HG02798 (cell line): ENCODE measurements around the gene OLFM2.
"Not testable (repeated sequence)": the region's sequence is repeated elsewhere in the genome, so short reads cannot be mapped to it uniquely, and the experiment has no call there.

Experiments
- ATAC-seq: cut with Tn5 transposase; IDR thresholded peaks from one replicate; pipeline ENCODE4 v1.9.1; 2021; ENCODE audit warnings: mild to moderate bottlenecking; ENCODE audit not compliant: unreplicated experiment, poor library complexity

Gene OLFM2

GRCh38 chr19:9936326-9937000 is at the start of gene OLFM2:
TSS of gene OLFM2 (minus strand) at chr19:9936515. CDS start at chr19:9936366, 149 bp downstream.
- no peak for ATAC-seq

- ATAC-seq, result no peak
These were observed 45.3 kb upstream of the OLFM2 start for GRCh38 chr19:9981406-9982260.

GRCh38 chr19:9972103-9972502 is 35.8 kb upstream of the OLFM2 start:
- ATAC-seq, result no peak

- no peak for ATAC-seq
These were observed 35.0 kb upstream of the OLFM2 start for GRCh38 chr19:9971166-9971897.

GRCh38 chr19:9970481-9970880 is 34.2 kb upstream of the OLFM2 start:
- no peak for ATAC-seq

GRCh38 chr19:9969688-9969975 is 33.3 kb upstream of the OLFM2 start:
- ATAC-seq, result no peak

- ATAC-seq, result no peak
These were observed 32.7 kb upstream of the OLFM2 start for GRCh38 chr19:9968820-9969687.

GRCh38 chr19:9967326-9967725 is 31.0 kb upstream of the OLFM2 start:
- no peak for ATAC-seq

- no peak for ATAC-seq
These were observed 30.1 kb upstream of the OLFM2 start for GRCh38 chr19:9966448-9966847.

- no peak for ATAC-seq
These were observed 29.7 kb upstream of the OLFM2 start for GRCh38 chr19:9966024-9966423.

- ATAC-seq, result no peak
These were observed 26.4 kb upstream of the OLFM2 start for GRCh38 chr19:9962623-9963290.

- no peak for ATAC-seq
These were observed 24.8 kb upstream of the OLFM2 start for GRCh38 chr19:9961103-9961502.

- no peak for ATAC-seq
These were observed 22.1 kb upstream of the OLFM2 start for GRCh38 chr19:9958379-9958821.

GRCh38 chr19:9956956-9957355 is 20.6 kb upstream of the OLFM2 start:
- ATAC-seq, result no peak

- ATAC-seq, result no peak
These were observed 17.7 kb upstream of the OLFM2 start for GRCh38 chr19:9953802-9954542.

GRCh38 chr19:9952276-9952675 is 16.0 kb upstream of the OLFM2 start:
- no peak for ATAC-seq

GRCh38 chr19:9947441-9947840 is 11.1 kb upstream of the OLFM2 start:
- ATAC-seq, result no peak

GRCh38 chr19:9946528-9947125 is 10.3 kb upstream of the OLFM2 start:
- ATAC-seq, result not testable (repeated sequence)
